ENCODE data around the gene SOD1.

- TF ChIP-seq, protein P1, sequence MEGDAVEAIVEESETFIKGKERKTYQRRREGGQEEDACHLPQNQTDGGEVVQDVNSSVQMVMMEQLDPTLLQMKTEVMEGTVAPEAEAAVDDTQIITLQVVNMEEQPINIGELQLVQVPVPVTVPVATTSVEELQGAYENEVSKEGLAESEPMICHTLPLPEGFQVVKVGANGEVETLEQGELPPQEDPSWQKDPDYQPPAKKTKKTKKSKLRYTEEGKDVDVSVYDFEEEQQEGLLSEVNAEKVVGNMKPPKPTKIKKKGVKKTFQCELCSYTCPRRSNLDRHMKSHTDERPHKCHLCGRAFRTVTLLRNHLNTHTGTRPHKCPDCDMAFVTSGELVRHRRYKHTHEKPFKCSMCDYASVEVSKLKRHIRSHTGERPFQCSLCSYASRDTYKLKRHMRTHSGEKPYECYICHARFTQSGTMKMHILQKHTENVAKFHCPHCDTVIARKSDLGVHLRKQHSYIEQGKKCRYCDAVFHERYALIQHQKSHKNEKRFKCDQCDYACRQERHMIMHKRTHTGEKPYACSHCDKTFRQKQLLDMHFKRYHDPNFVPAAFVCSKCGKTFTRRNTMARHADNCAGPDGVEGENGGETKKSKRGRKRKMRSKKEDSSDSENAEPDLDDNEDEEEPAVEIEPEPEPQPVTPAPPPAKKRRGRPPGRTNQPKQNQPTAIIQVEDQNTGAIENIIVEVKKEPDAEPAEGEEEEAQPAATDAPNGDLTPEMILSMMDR (IDR thresholded peaks at IDR 0.05), result no peak
- TF ChIP-seq EZH2phosphoT487 (IDR thresholded peaks at IDR 0.05), result no peak
Measured at GRCh38 chr21:31696424-31696823, 36.9 kb downstream of the SOD1 start.

Data from neural progenitor cell (in vitro differentiated cells).